ENCODE results near the gene IGFL3. TPM values are rescaled to one million over a fixed set of nuclear protein-coding genes. Genes with fewer than 3 reads are reported as not detected.
A peak's percentile ranks its signal among the peaks of the same experiment; 100 is the strongest.

Gene IGFL3
- total RNA-seq, 4 donors from 2014 or later, result not detected

- H3K27ac ChIP-seq, result peak overlapping the region in 1 of 4 donors; percentile 83
- no peak overlapping the region for H3K4me3 ChIP-seq
- H3K4me1 ChIP-seq, result peaks cover 0 to 18% (median 5%) of the 10 kb centered on the region in 3 donors
- no peak for ATAC-seq
- H3K9me3 ChIP-seq, result no peaks in the 10 kb centered on the region
- H3K36me3 ChIP-seq, result no peaks in the 10 kb centered on the region
- H3K27me3 ChIP-seq, result no peaks in the 10 kb centered on the region
- TF ChIP-seq POLR2A (IDR thresholded peaks at IDR 0.05), result no peak
These were observed 10.0 kb upstream of the IGFL3 start for GRCh38 chr19:46134527-46134926.

- H3K9me3 ChIP-seq, result no peaks in the 10 kb centered on the region
- H3K36me3 ChIP-seq, result no peaks in the 10 kb centered on the region
- no peaks in the 10 kb centered on the region for H3K27me3 ChIP-seq
- peaks cover 0 to 18% (median 5%) of the 10 kb centered on the region in 3 donors for H3K4me1 ChIP-seq
- no peak for TF ChIP-seq EP300 (IDR thresholded peaks at IDR 0.05)
- TF ChIP-seq POLR2AphosphoS5 (IDR thresholded peaks at IDR 0.05), result no peak
- TF ChIP-seq POLR2A (IDR thresholded peaks at IDR 0.05), result no peak
- no peak for TF ChIP-seq CTCF (IDR thresholded peaks at IDR 0.05)
- no peak overlapping the region for H3K4me3 ChIP-seq
- peak overlapping the region; percentile 39 to 83 (median 68) for H3K27ac ChIP-seq
- 67% methylated on average over 1 of the region's 1 CpG; no CpG with 5 or more reads in 1 of the 2 donors for WGBS, 2 donors (ENCODE audit: low coverage in 1 of 2)
- no peak for ATAC-seq
These were observed 9.3 kb upstream of the IGFL3 start for GRCh38 chr19:46133777-46134241.

- Histone ChIP-seq H3K27ac (peak overlapping the region in 3 of 4 donors; percentile 60 to 83 (median 77)), H3K9me3 (no peaks in the 10 kb centered on the region), H3K4me3 (no peak overlapping the region), H3K4me1 (peaks cover 0 to 18% (median 5%) of the 10 kb centered on the region in 3 donors), H3K36me3 (no peaks in the 10 kb centered on the region), H3K27me3 (no peaks in the 10 kb centered on the region)
- 33 to 61% methylated on average over 3 of the region's 6 CpGs for WGBS, 2 donors (ENCODE audit: low coverage in 1 of 2)
- TF ChIP-seq CTCF (IDR thresholded peaks at IDR 0.05), result no peak
- TF ChIP-seq POLR2A (IDR thresholded peaks at IDR 0.05), result no peak
- TF ChIP-seq POLR2AphosphoS5 (IDR thresholded peaks at IDR 0.05), result no peak
- TF ChIP-seq EP300 (IDR thresholded peaks at IDR 0.05), result no peak
- ATAC-seq, result no peak
These were observed 8.7 kb upstream of the IGFL3 start for GRCh38 chr19:46133101-46133627.

GRCh38 chr19:46132508-46133100 is 8.1 kb upstream of the IGFL3 start:
- Histone ChIP-seq H3K27me3 (no peaks in the 10 kb centered on the region), H3K36me3 (no peaks in the 10 kb centered on the region), H3K9me3 (no peaks in the 10 kb centered on the region), H3K4me1 (peaks cover 0 to 18% (median 5%) of the 10 kb centered on the region in 3 donors), H3K4me3 (no peak overlapping the region), H3K27ac (peak overlapping the region in 3 of 4 donors; percentile 60 to 83 (median 77))
- TF ChIP-seq POLR2AphosphoS5 (IDR thresholded peaks at IDR 0.05) (no peak), POLR2A (IDR thresholded peaks at IDR 0.05) (no peak), CTCF (IDR thresholded peaks at IDR 0.05) (no peak), EP300 (IDR thresholded peaks at IDR 0.05) (no peak)
- WGBS, 2 donors (ENCODE audit: low coverage in 1 of 2), result 77 to 87% methylated on average over 3 to 4 of the region's 4 CpGs
- ATAC-seq, result no peak

- H3K27ac ChIP-seq, result peak overlapping the region in 1 of 4 donors; percentile 83
- TF ChIP-seq EP300 (IDR thresholded peaks at IDR 0.05) (no peak), CTCF (IDR thresholded peaks at IDR 0.05) (no peak), POLR2AphosphoS5 (IDR thresholded peaks at IDR 0.05) (no peak), POLR2A (IDR thresholded peaks at IDR 0.05) (no peak)
- H3K4me3 ChIP-seq, result no peak overlapping the region
- peaks cover 0 to 18% (median 5%) of the 10 kb centered on the region in 3 donors for H3K4me1 ChIP-seq
- no peaks in the 10 kb centered on the region for H3K9me3 ChIP-seq
- no peak for ATAC-seq
- 59 to 69% methylated on average over 4 to 9 of the region's 10 CpGs for WGBS, 2 donors (ENCODE audit: low coverage in 1 of 2)
- no peaks in the 10 kb centered on the region for H3K36me3 ChIP-seq
- no peaks in the 10 kb centered on the region for H3K27me3 ChIP-seq
These were observed 7.1 kb upstream of the IGFL3 start for GRCh38 chr19:46131485-46132143.

Data from gastroesophageal sphincter (tissue), 4 donors.